ENCODE data around the gene DLGAP1. TPM values are rescaled to one million over a fixed set of nuclear protein-coding genes. Genes with fewer than 3 reads are reported as not detected.

Gene DLGAP1
- total RNA-seq, 1 donor from 2014 or later: 0.05 TPM

DNA sequence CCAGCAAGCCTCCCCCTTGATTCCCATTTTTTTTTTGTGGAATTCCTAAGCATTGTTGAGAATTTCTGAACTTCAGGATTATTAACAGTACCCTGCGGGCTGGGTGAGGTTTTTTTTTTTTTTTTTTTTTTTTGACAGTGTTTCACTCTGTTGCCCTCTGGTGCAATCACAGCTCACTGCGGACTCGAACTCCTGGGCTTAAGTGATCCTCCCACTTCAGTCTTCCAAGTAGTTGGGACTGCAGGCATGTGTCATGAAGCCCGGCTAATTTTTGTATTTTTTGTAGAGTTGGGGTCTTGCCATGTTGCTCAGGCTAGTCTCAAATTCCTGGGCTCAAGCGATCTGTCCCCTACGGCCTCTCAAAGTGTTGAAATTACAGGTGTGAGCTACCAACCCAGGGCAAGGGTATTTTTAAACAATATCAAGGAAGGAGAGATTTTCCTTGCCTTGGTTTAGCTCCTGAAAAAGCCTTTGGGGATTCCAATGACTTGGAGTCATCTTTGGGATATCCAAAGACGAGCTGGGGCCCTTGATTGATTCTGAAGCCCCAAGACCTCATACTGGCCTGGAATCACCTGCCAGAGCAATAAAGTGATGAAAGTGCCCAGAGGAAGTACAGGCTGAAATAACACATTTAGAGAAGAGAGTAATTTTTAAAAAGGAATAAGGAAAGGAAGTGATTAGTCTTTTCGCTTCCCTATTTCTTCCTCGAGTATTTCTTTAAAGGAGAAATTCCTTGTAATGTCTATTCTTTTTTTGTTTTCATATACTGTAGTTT lies 764.9 kb downstream of the DLGAP1 start:
- intact Hi-C loops (cut with micrococcal nuclease): no loop called here

DNA sequence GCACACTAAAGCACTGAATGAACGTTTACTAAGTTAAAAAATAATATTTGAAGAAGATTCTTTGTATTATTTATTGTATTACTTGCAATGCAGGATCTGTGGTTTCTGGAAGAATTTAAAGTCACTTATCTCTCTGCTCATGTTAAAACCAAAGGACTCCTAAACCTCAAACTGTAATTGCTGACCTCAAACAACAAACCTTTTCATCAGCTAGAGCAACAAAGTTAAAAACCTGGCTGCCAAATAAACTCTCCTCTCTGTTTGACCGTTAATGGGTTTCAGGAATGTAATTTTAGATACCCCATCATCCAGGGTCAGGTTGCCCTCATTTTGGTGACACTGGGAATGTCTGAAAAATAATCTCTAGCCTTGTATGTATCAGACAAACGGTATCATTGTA lies 766.0 kb downstream of the DLGAP1 start:
- no peak for DNase-seq
- intact Hi-C loops (cut with micrococcal nuclease): no loop called here
- Histone ChIP-seq H3K27me3 (ENCODE audit: low read depth) (no peaks in the 10 kb centered on the region), H3K36me3 (no peaks in the 10 kb centered on the region), H3K4me1 (peaks cover 9% of the 10 kb centered on the region), H3K27ac (replicated peaks) (no peak overlapping the region), H3K4me3 (no peak overlapping the region), H3K9me3 (replicated peaks) (peaks cover 8% of the 10 kb centered on the region)
- TF ChIP-seq, protein P1, sequence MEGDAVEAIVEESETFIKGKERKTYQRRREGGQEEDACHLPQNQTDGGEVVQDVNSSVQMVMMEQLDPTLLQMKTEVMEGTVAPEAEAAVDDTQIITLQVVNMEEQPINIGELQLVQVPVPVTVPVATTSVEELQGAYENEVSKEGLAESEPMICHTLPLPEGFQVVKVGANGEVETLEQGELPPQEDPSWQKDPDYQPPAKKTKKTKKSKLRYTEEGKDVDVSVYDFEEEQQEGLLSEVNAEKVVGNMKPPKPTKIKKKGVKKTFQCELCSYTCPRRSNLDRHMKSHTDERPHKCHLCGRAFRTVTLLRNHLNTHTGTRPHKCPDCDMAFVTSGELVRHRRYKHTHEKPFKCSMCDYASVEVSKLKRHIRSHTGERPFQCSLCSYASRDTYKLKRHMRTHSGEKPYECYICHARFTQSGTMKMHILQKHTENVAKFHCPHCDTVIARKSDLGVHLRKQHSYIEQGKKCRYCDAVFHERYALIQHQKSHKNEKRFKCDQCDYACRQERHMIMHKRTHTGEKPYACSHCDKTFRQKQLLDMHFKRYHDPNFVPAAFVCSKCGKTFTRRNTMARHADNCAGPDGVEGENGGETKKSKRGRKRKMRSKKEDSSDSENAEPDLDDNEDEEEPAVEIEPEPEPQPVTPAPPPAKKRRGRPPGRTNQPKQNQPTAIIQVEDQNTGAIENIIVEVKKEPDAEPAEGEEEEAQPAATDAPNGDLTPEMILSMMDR (IDR thresholded peaks at IDR 0.05; ENCODE audit: borderline replicate concordance): no peak

More for the DNA sequence above, 764.9 kb downstream of the DLGAP1 start:
- H3K4me1 ChIP-seq: peaks cover 9% of the 10 kb centered on the region
- TF ChIP-seq, protein P1 (IDR thresholded peaks at IDR 0.05; ENCODE audit: borderline replicate concordance): no peak
- peaks cover 10% of the 10 kb centered on the region for H3K9me3 ChIP-seq (replicated peaks)
- no peak overlapping the region for H3K4me3 ChIP-seq
- no peak for DNase-seq
- no peak overlapping the region for H3K27ac ChIP-seq (replicated peaks)
- no peaks in the 10 kb centered on the region for H3K36me3 ChIP-seq
- H3K27me3 ChIP-seq (ENCODE audit: low read depth): no peaks in the 10 kb centered on the region

DNA sequence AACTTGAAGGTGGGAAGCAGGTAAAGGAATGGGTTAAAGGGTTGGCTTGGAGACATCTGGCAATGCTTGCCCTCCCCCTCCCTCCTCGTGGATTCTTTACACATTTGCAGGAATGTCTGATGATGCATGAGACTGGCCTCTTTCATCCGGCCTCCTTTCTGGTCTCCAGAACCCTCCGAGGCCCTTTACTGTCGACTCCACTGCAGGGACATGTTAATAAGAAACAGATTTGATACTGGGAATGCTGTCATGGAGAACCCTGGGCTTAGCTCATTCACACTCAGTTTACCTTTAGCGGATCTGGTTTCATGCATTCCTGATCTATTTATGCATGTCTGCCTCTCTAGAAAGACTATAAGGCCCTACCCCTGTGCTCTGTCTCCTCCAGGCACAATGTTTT lies 766.4 kb downstream of the DLGAP1 start:
- TF ChIP-seq, protein P1 (IDR thresholded peaks at IDR 0.05; ENCODE audit: borderline replicate concordance): no peak
- intact Hi-C loops (cut with micrococcal nuclease): no loop called here
- Histone ChIP-seq H3K9me3 (replicated peaks) (peaks cover 8% of the 10 kb centered on the region), H3K4me1 (peaks cover 9% of the 10 kb centered on the region), H3K27ac (replicated peaks) (no peak overlapping the region), H3K4me3 (no peak overlapping the region), H3K36me3 (no peaks in the 10 kb centered on the region), H3K27me3 (ENCODE audit: low read depth) (no peaks in the 10 kb centered on the region)
- no peak for DNase-seq

DNA sequence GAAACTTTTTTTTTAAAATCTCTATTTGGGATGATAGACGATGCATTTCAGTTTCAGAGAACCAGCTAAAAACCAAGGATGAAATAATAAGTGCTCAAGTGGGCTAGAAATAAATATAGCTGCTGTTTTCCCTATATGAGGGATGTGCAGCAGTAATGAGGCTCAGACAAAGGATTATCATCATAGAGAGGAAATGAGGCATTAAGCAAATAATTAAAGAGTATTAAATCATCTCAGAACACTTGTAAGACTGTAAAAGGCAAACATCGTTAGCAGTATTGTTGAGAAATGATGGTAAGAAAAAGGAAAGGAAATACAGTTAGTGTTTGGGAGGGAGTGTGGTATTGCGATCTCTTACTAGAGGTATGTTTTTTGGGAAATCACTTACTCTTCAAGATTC lies 771.6 kb downstream of the DLGAP1 start:
- no peak for DNase-seq
- no peaks in the 10 kb centered on the region for H3K4me1 ChIP-seq
- H3K27ac ChIP-seq (replicated peaks): no peak overlapping the region
- H3K36me3 ChIP-seq: no peaks in the 10 kb centered on the region
- no peak overlapping the region for H3K4me3 ChIP-seq
- peaks cover 8% of the 10 kb centered on the region for H3K9me3 ChIP-seq (replicated peaks)
- intact Hi-C loops (cut with micrococcal nuclease): no loop called here
- H3K27me3 ChIP-seq (ENCODE audit: low read depth): no peaks in the 10 kb centered on the region
- TF ChIP-seq, protein P1 (IDR thresholded peaks at IDR 0.05; ENCODE audit: borderline replicate concordance): no peak

DNA sequence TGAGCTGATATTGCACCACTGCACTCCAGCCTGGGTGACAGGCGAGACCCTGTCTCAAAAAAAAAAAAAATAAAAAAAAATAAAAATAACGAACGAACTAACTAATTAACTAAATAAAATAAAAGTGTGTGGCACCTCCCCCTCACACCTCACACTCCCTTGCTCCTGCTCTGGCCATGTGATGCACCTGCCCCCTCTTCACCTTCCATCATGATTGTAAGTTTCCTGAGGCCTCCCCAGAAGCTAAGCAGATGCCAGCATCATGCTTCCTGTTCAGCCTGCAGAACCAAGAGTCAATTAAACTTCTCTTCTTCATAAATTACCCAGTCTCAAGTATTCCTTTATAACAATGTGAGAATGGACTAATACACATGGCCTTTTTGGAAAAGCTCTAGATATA lies 773.0 kb downstream of the DLGAP1 start:
- no peaks in the 10 kb centered on the region for H3K27me3 ChIP-seq (ENCODE audit: low read depth)
- H3K4me1 ChIP-seq: no peaks in the 10 kb centered on the region
- H3K9me3 ChIP-seq (replicated peaks): peaks cover 6% of the 10 kb centered on the region
- intact Hi-C loops (cut with micrococcal nuclease): no loop called here
- TF ChIP-seq, protein P1 (IDR thresholded peaks at IDR 0.05; ENCODE audit: borderline replicate concordance): no peak
- no peak overlapping the region for H3K27ac ChIP-seq (replicated peaks)
- H3K36me3 ChIP-seq: no peaks in the 10 kb centered on the region
- no peak for DNase-seq
- H3K4me3 ChIP-seq: no peak overlapping the region
